ENCODE measurements around the gene IQGAP3. TPM values are rescaled to one million over a fixed set of nuclear protein-coding genes. Genes with fewer than 3 reads are reported as not detected.

The IQGAP3 gene
- total and polyA plus RNA-seq, 10 donors: 0.24 to 2.2 (median 0.68) TPM

GRCh38 chr1:156599811-156600210, 27.4 kb upstream of the IQGAP3 start:
- H3K36me3 ChIP-seq: peaks cover 0 to 43% (median 40%) of the 10 kb centered on the region in 6 donors
- no peak for DNase-seq
- peaks cover 8 to 41% (median 28%) of the 10 kb centered on the region in 6 donors for H3K4me1 ChIP-seq
- H3K27ac ChIP-seq: no peak overlapping the region
- intact Hi-C loops (cut with DNase I; ENCODE audit: low total_unique reads): loop anchor here (10.0 kb wide), 1 partner anchor 115 kb away; no protein-coding TSS in a partner anchor
- 37 to 66% (median 48%) methylated on average over 3 of the region's 3 CpGs for WGBS, 5 donors
- no peaks in the 10 kb centered on the region for H3K9me3 ChIP-seq
- TF ChIP-seq POLR2AphosphoS5 (IDR thresholded peaks at IDR 0.05): no peak
- TF ChIP-seq CTCF (IDR thresholded peaks at IDR 0.05 in 8 of 11, conservative IDR thresholded peaks at IDR 0.05 in 3 of 11): peak in 2 of 11 experiments; percentile 12 to 16
- peak overlapping the region in 1 of 8 donors; percentile 89 for H3K4me3 ChIP-seq
- no peaks in the 10 kb centered on the region for H3K27me3 ChIP-seq (replicated peaks in 1 of 7)

DNA sequence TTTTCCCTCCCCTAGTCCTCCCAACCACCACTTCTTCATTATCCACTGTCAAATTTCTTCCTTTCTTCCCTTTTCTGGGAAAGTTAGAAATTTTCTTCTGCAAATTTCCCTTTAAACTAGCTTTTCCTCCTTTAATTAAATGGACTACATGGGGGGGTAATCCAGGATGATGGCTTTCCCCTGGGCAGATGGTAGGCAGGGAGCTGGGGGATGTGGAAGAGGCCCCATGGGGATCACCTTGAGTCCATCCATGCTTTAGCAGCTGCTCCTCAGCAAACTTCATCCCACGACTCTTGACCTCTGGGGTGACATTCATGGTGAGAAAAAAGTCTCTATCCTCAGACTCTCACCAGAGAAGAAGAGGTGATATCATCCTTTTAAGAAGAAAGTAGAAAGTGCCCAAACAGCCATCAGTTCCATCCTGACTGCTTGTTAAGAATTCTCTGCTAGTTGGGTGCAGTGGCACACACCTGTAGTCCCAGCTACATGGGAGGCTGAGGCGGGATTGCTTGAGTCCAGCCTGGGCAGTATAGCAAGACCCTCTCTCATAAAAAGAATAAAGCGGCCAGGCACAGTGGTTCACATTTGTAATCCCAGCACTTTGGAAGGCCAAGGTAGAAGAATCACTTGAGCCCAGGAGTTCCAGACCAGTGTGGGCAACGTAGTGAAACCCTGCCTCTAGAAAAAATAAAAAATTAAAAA, 26.5 kb upstream of the IQGAP3 start:
- Histone ChIP-seq H3K27me3 (replicated peaks in 1 of 7) (no peaks in the 10 kb centered on the region), H3K36me3 (peaks cover 0 to 53% (median 48%) of the 10 kb centered on the region in 6 donors), H3K4me1 (peaks cover 8 to 41% (median 28%) of the 10 kb centered on the region in 6 donors), H3K9me3 (no peaks in the 10 kb centered on the region), H3K4me3 (no peak overlapping the region), H3K27ac (no peak overlapping the region)
- TF ChIP-seq CTCF (IDR thresholded peaks at IDR 0.05 in 8 of 11, conservative IDR thresholded peaks at IDR 0.05 in 3 of 11) (no peak), POLR2A (IDR thresholded peaks at IDR 0.05) (no peak), POLR2AphosphoS5 (IDR thresholded peaks at IDR 0.05) (no peak)
- intact Hi-C loops (cut with DNase I; ENCODE audit: low total_unique reads): no loop called here
- 88 to 94% (median 90%) methylated on average over 4 of the region's 4 CpGs for WGBS, 5 donors
- no peak for DNase-seq

DNA sequence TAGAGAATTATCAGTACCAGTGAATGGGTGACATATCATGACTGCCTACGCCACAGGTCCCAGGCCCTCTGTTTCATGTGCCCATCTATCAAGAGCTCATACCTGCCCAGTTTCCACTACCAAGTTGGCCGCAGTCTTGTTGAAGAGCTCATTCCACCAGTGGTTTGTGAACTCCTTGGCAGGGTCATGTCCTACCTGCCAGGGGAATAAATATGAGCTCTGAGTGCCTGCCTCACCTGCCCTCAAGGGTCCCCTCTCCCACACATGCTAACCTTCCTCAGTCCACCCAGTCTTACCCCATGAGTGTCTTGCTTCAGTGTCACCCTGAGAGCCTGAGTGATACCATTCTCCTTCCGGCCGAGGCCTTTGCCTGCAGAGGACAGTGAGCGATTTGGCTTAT, 25.8 kb upstream of the IQGAP3 start:
- Histone ChIP-seq H3K36me3 (peaks cover 0 to 60% (median 48%) of the 10 kb centered on the region in 6 donors), H3K27ac (no peak overlapping the region), H3K27me3 (replicated peaks in 1 of 7) (no peaks in the 10 kb centered on the region), H3K4me1 (peaks cover 8 to 46% (median 28%) of the 10 kb centered on the region in 6 donors), H3K4me3 (no peak overlapping the region), H3K9me3 (no peaks in the 10 kb centered on the region)
- no peak for DNase-seq
- 94 to 100% (median 98%) methylated on average over 5 of the region's 5 CpGs for WGBS, 5 donors
- intact Hi-C loops (cut with DNase I; ENCODE audit: low total_unique reads): no loop called here
- TF ChIP-seq POLR2AphosphoS5 (IDR thresholded peaks at IDR 0.05) (no peak), POLR2A (IDR thresholded peaks at IDR 0.05) (no peak), CTCF (IDR thresholded peaks at IDR 0.05 in 8 of 11, conservative IDR thresholded peaks at IDR 0.05 in 3 of 11) (no peak)

DNA sequence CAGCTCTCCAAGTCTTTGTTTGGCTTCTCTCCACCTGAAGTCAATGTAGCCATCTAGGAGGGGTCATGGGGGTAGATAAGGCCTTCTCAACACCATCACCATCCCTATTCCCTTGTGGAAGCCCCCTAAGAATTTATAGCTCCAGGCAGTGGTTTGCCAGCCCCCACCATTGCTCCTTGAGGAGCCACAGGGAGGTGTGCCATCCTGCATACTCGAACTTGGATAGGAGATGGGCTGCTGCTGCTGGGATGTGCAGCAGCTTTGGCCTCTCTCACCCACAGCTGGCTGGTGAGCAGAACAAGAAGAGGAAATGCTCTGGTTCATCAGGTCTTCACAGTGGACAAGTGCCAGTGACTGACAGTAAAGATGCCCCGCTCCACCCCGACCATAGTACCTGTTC, 24.1 kb upstream of the IQGAP3 start:
- intact Hi-C loops (cut with DNase I; ENCODE audit: low total_unique reads): no loop called here
- WGBS, 5 donors: 80 to 95% (median 92%) methylated on average over 3 of the region's 3 CpGs
- peaks cover 0 to 65% (median 48%) of the 10 kb centered on the region in 6 donors for H3K36me3 ChIP-seq

More for the DNA sequence above, 24.1 kb upstream of the IQGAP3 start:
- TF ChIP-seq POLR2AphosphoS5 (IDR thresholded peaks at IDR 0.05): no peak
- no peak for TF ChIP-seq CTCF (IDR thresholded peaks at IDR 0.05 in 8 of 11, conservative IDR thresholded peaks at IDR 0.05 in 3 of 11)
- no peak for TF ChIP-seq POLR2A (IDR thresholded peaks at IDR 0.05)
- H3K4me3 ChIP-seq: no peak overlapping the region
- no peaks in the 10 kb centered on the region for H3K9me3 ChIP-seq
- H3K27me3 ChIP-seq (replicated peaks in 1 of 7): no peaks in the 10 kb centered on the region
- DNase-seq: no peak
- peaks cover 13 to 44% (median 26%) of the 10 kb centered on the region in 6 donors for H3K4me1 ChIP-seq
- H3K27ac ChIP-seq: no peak overlapping the region
